Measurements from ENCODE around the gene SHB.

DNA sequence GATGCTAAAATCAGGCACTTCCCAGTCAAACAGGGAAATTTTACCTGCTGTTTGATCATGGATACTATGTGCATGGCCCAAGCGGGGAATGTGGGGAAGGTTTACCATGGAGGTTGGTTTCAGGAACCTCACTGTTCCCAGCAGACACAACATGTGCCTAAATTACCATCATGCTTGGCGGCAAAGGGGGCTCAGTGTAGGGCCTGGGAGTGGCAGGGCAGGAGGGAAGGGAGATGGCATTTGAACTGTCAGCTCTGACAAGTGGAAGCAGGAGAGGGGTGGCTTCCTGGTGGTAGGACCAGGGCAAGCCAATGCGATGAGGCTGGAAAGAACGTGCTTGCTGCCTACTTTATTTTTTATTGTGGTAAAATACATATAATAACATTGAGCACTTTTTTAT is 93.4 kb downstream of the SHB start:
- TF ChIP-seq JUN (CRISPR knock-in tag; IDR thresholded peaks at IDR 0.05) = no peak
- TF ChIP-seq, protein P1, sequence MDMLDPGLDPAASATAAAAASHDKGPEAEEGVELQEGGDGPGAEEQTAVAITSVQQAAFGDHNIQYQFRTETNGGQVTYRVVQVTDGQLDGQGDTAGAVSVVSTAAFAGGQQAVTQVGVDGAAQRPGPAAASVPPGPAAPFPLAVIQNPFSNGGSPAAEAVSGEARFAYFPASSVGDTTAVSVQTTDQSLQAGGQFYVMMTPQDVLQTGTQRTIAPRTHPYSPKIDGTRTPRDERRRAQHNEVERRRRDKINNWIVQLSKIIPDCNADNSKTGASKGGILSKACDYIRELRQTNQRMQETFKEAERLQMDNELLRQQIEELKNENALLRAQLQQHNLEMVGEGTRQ (CRISPR knock-in tag; IDR thresholded peaks at IDR 0.05) = no peak

Measured in WTC11 (cell line).